ENCODE data around the gene HMOX2. TPM values are rescaled to one million over a fixed set of nuclear protein-coding genes. Genes with fewer than 3 reads are reported as not detected.

HMOX2 gene
- total RNA-seq, 2 donors from 2014 or later: 46.8 to 55.7 TPM

GRCh38 chr16:4513086-4513860 is 37.1 kb downstream of the HMOX2 start:
- Histone ChIP-seq H3K9ac (ENCODE audit: low read depth in 2 of 2, low read length in 2 of 2) (no peak overlapping the region), H3K4me1 (peaks cover 8% of the 10 kb centered on the region), H3K27me3 (no peaks in the 10 kb centered on the region), H3K36me3 (no peaks in the 10 kb centered on the region), H3K9me3 (no peaks in the 10 kb centered on the region), H3K4me3 (no peak overlapping the region), H3K27ac (no peak overlapping the region)
- intact Hi-C loops (cut with DNase I): no loop called here
- no peak for TF ChIP-seq CTCF (IDR thresholded peaks at IDR 0.05)
- DNase-seq: no peak

GRCh38 chr16:4513881-4514280 is 37.7 kb downstream of the HMOX2 start:
- no peak for TF ChIP-seq CTCF (IDR thresholded peaks at IDR 0.05)
- no peak for DNase-seq
- H3K4me1 ChIP-seq: peaks cover 8% of the 10 kb centered on the region

GRCh38 chr16:4514606-4515005 is 38.4 kb downstream of the HMOX2 start:
- intact Hi-C loops (cut with DNase I): no loop called here
- DNase-seq: no peak
- H3K4me1 ChIP-seq: peaks cover 8% of the 10 kb centered on the region

More at GRCh38 chr16:4513881-4514280, 37.7 kb downstream of the HMOX2 start:
- H3K9me3 ChIP-seq: no peaks in the 10 kb centered on the region
- H3K27me3 ChIP-seq: no peaks in the 10 kb centered on the region
- no peak overlapping the region for H3K9ac ChIP-seq (ENCODE audit: low read depth in 2 of 2, low read length in 2 of 2)
- peak overlapping the region; percentile 10 for H3K27ac ChIP-seq
- no peaks in the 10 kb centered on the region for H3K36me3 ChIP-seq
- H3K4me3 ChIP-seq: no peak overlapping the region
- intact Hi-C loops (cut with DNase I): no loop called here

GRCh38 chr16:4515611-4516233 is 39.5 kb downstream of the HMOX2 start:
- H3K9ac ChIP-seq (ENCODE audit: low read depth in 2 of 2, low read length in 2 of 2): no peak overlapping the region
- no peak for TF ChIP-seq CTCF (IDR thresholded peaks at IDR 0.05)

More at GRCh38 chr16:4514606-4515005, 38.4 kb downstream of the HMOX2 start:
- no peak for TF ChIP-seq CTCF (IDR thresholded peaks at IDR 0.05)
- H3K4me3 ChIP-seq: no peak overlapping the region
- H3K27me3 ChIP-seq: no peaks in the 10 kb centered on the region
- H3K27ac ChIP-seq: peak overlapping the region; percentile 10
- peak overlapping the region; percentile 51 to 57 for H3K9ac ChIP-seq (ENCODE audit: low read depth in 2 of 2, low read length in 2 of 2)
- no peaks in the 10 kb centered on the region for H3K9me3 ChIP-seq
- H3K36me3 ChIP-seq: no peaks in the 10 kb centered on the region

GRCh38 chr16:4517812-4518680 is 41.8 kb downstream of the HMOX2 start:
- no peak overlapping the region for H3K4me3 ChIP-seq
- H3K9ac ChIP-seq (ENCODE audit: low read depth in 2 of 2, low read length in 2 of 2): no peak overlapping the region
- H3K36me3 ChIP-seq: no peaks in the 10 kb centered on the region
- TF ChIP-seq CTCF (IDR thresholded peaks at IDR 0.05): peak; percentile 36
- intact Hi-C loops (cut with DNase I): no loop called here
- no peaks in the 10 kb centered on the region for H3K9me3 ChIP-seq
- H3K27me3 ChIP-seq: no peaks in the 10 kb centered on the region
- no peak overlapping the region for H3K27ac ChIP-seq
- no peak for DNase-seq
- no peaks in the 10 kb centered on the region for H3K4me1 ChIP-seq

More at GRCh38 chr16:4515611-4516233, 39.5 kb downstream of the HMOX2 start:
- no peak for DNase-seq
- Histone ChIP-seq H3K9me3 (no peaks in the 10 kb centered on the region), H3K27me3 (no peaks in the 10 kb centered on the region), H3K27ac (peak overlapping the region; percentile 10), H3K36me3 (no peaks in the 10 kb centered on the region), H3K4me3 (no peak overlapping the region), H3K4me1 (peaks cover 8% of the 10 kb centered on the region)
- intact Hi-C loops (cut with DNase I): no loop called here

All from colonic mucosa (tissue), 4 donors.